ENCODE data around the gene PAX8. TPM values are rescaled to one million over a fixed set of nuclear protein-coding genes. Genes with fewer than 3 reads are reported as not detected.

PAX8 gene
- total and polyA plus RNA-seq, 2 donors from 2014 or later: 199 to 607 TPM

- intact Hi-C loops (cut with DNase I): no loop called here
- peaks cover 0 to 7% (median 0%) of the 10 kb centered on the region in 3 donors for H3K4me1 ChIP-seq (ENCODE audit: control insufficient read depth in 2 of 3, insufficient read depth in 2 of 3, low read depth in 1 of 3, low read length in 3 of 3)
- FAIRE-seq: no peak
- no peak overlapping the region for H3K9ac ChIP-seq (ENCODE audit: low read length in 3 of 3)
- H3K27ac ChIP-seq (ENCODE audit: low read depth in 2 of 2, low read length in 2 of 2): no peak overlapping the region
- no peaks in the 10 kb centered on the region for H3K9me3 ChIP-seq (ENCODE audit: control insufficient read depth in 2 of 3, insufficient read depth in 1 of 3, low read length in 3 of 3)
- no peak for DNase-seq
- H3K4me3 ChIP-seq (ENCODE audit: low read length in 3 of 3): no peak overlapping the region
- no peaks in the 10 kb centered on the region for H3K36me3 ChIP-seq (ENCODE audit: control insufficient read depth in 2 of 3, insufficient read depth in 3 of 3, low read length in 3 of 3)
- no peaks in the 10 kb centered on the region for H3K27me3 ChIP-seq (ENCODE audit: control insufficient read depth, insufficient read depth, low read length)
- TF ChIP-seq CTCF (IDR thresholded peaks at IDR 0.05; ENCODE audit: borderline replicate concordance, extremely low read depth, insufficient read depth): no peak
Observed at GRCh38 chr2:113183264-113183663, 95.5 kb downstream of the PAX8 start.

- peaks cover 0 to 7% (median 0%) of the 10 kb centered on the region in 3 donors for H3K4me1 ChIP-seq (ENCODE audit: control insufficient read depth in 2 of 3, insufficient read depth in 2 of 3, low read depth in 1 of 3, low read length in 3 of 3)
- no peak overlapping the region for H3K9ac ChIP-seq (ENCODE audit: low read length in 3 of 3)
- H3K27ac ChIP-seq (ENCODE audit: low read depth in 2 of 2, low read length in 2 of 2): no peak overlapping the region
- H3K27me3 ChIP-seq (ENCODE audit: control insufficient read depth, insufficient read depth, low read length): no peaks in the 10 kb centered on the region
- FAIRE-seq: no peak
- intact Hi-C loops (cut with DNase I): no loop called here
- no peak overlapping the region for H3K4me3 ChIP-seq (ENCODE audit: low read length in 3 of 3)
- peak in 1 of 5 donors; percentile 60 for DNase-seq
- no peak for TF ChIP-seq CTCF (IDR thresholded peaks at IDR 0.05; ENCODE audit: borderline replicate concordance, extremely low read depth, insufficient read depth)
- H3K36me3 ChIP-seq (ENCODE audit: control insufficient read depth in 2 of 3, insufficient read depth in 3 of 3, low read length in 3 of 3): no peaks in the 10 kb centered on the region
- no peaks in the 10 kb centered on the region for H3K9me3 ChIP-seq (ENCODE audit: control insufficient read depth in 2 of 3, insufficient read depth in 1 of 3, low read length in 3 of 3)
Observed at GRCh38 chr2:113182471-113183260, 96.1 kb downstream of the PAX8 start.

- FAIRE-seq (no peak), DNase-seq (peak in 1 of 5 donors; percentile 41)
- Histone ChIP-seq H3K4me1 (ENCODE audit: control insufficient read depth in 2 of 3, insufficient read depth in 2 of 3, low read depth in 1 of 3, low read length in 3 of 3) (peaks cover 0 to 7% (median 0%) of the 10 kb centered on the region in 3 donors), H3K9ac (ENCODE audit: low read length in 3 of 3) (no peak overlapping the region), H3K27ac (ENCODE audit: low read depth in 2 of 2, low read length in 2 of 2) (no peak overlapping the region), H3K27me3 (ENCODE audit: control insufficient read depth, insufficient read depth, low read length) (no peaks in the 10 kb centered on the region), H3K9me3 (ENCODE audit: control insufficient read depth in 2 of 3, insufficient read depth in 1 of 3, low read length in 3 of 3) (no peaks in the 10 kb centered on the region), H3K36me3 (ENCODE audit: control insufficient read depth in 2 of 3, insufficient read depth in 3 of 3, low read length in 3 of 3) (no peaks in the 10 kb centered on the region), H3K4me3 (ENCODE audit: low read length in 3 of 3) (no peak overlapping the region)
- intact Hi-C loops (cut with DNase I): no loop called here
- TF ChIP-seq CTCF (IDR thresholded peaks at IDR 0.05; ENCODE audit: borderline replicate concordance, extremely low read depth, insufficient read depth): no peak
Observed at GRCh38 chr2:113181258-113182051, 97.3 kb downstream of the PAX8 start.

Measured in kidney (tissue), 14 donors.